HG03558 (cell line): ENCODE data around the gene ZFHX3.

Experiments
- ATAC-seq: cut with Tn5 transposase; IDR thresholded peaks from one replicate; pipeline ENCODE4 v1.9.1; 2021; ENCODE audit warnings: moderate number of reproducible peaks; ENCODE audit not compliant: unreplicated experiment; ENCODE audit errors: extremely low read depth

ZFHX3 gene

GRCh38 chr16:72960101-72960500 is 87.8 kb downstream of the ZFHX3 start:
- ATAC-seq, result no peak

- no peak for ATAC-seq
Observed at GRCh38 chr16:72959301-72959996, 88.5 kb downstream of the ZFHX3 start.

- no peak for ATAC-seq
Observed at GRCh38 chr16:72958522-72959076, 89.3 kb downstream of the ZFHX3 start.

GRCh38 chr16:72957303-72958277 is 90.3 kb downstream of the ZFHX3 start:
- ATAC-seq, result no peak

- no peak for ATAC-seq
Observed at GRCh38 chr16:72956124-72957064, 91.5 kb downstream of the ZFHX3 start.

GRCh38 chr16:72952811-72953271 is 95.1 kb downstream of the ZFHX3 start:
- no peak for ATAC-seq

GRCh38 chr16:72952404-72952803 is 95.5 kb downstream of the ZFHX3 start:
- no peak for ATAC-seq

GRCh38 chr16:72951916-72952315 is 96.0 kb downstream of the ZFHX3 start:
- no peak for ATAC-seq

- ATAC-seq, result no peak
Observed at GRCh38 chr16:72950669-72951068, 97.3 kb downstream of the ZFHX3 start.

GRCh38 chr16:72948238-72948829 is 99.6 kb downstream of the ZFHX3 start:
- no peak for ATAC-seq

GRCh38 chr16:72947379-72948237 is 100.3 kb downstream of the ZFHX3 start:
- no peak for ATAC-seq

GRCh38 chr16:72946474-72947194 is 101.3 kb downstream of the ZFHX3 start:
- no peak for ATAC-seq

- no peak for ATAC-seq
Observed at GRCh38 chr16:72946063-72946462, 101.9 kb downstream of the ZFHX3 start.

GRCh38 chr16:72945611-72946010 is 102.3 kb downstream of the ZFHX3 start:
- no peak for ATAC-seq

- no peak for ATAC-seq
Observed at GRCh38 chr16:72944757-72945485, 103.0 kb downstream of the ZFHX3 start.

- no peak for ATAC-seq
Observed at GRCh38 chr16:72942021-72942420, 105.9 kb downstream of the ZFHX3 start.

- ATAC-seq, result no peak
Observed at GRCh38 chr16:72940886-72941285, 107.0 kb downstream of the ZFHX3 start.
